Mucosa of stomach (tissue), 1 donor: ENCODE data around the gene IMMP2L.

Experiments
- H3K27me3 ChIP-seq: one replicate; pipeline ENCODE4 v1.7.0; 2013; ENCODE audit warnings: mild to moderate bottlenecking, low read length; ENCODE audit not compliant: control insufficient read depth, insufficient read depth
- H3K36me3 ChIP-seq: one replicate; pipeline ENCODE4 v1.7.0; 2013; ENCODE audit warnings: low read length; ENCODE audit not compliant: control insufficient read depth, insufficient read depth
- H3K4me1 ChIP-seq: one replicate; pipeline ENCODE4 v1.7.0; 2013; ENCODE audit warnings: mild to moderate bottlenecking, low read length; ENCODE audit not compliant: control insufficient read depth, insufficient read depth
- H3K4me3 ChIP-seq: one replicate; pipeline ENCODE4 v1.7.0; 2013; ENCODE audit warnings: low read length
- H3K9ac ChIP-seq: one replicate; pipeline ENCODE4 v1.7.0; 2013; ENCODE audit warnings: mild to moderate bottlenecking, low read length, moderate library complexity
- H3K9me3 ChIP-seq: one replicate; pipeline ENCODE4 v1.7.0; 2013; ENCODE audit warnings: mild to moderate bottlenecking, low read length, moderate library complexity; ENCODE audit not compliant: control insufficient read depth
- donor health status: Pancreatic carcinoma.

IMMP2L gene

DNA sequence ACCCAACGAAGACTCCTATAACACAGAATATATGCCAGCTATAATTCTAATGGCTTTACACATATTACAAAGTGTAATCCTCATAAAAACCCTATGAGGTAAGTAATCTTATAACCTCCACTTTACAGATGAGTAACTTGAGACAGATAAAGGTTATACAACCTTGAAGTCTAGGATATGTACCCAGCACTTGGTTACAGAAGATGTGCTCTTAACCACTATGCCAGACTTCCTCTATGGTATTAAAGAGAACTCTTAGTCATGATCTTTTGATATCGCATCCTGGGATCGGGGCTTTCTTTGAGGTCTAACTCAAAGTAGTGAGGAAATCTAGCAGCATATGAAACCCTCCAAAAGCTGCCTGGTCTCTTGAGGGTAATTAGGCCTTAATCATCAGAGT, 790.6 kb downstream of the IMMP2L start:
- H3K4me3 ChIP-seq: no peak overlapping the region
- no peaks in the 10 kb centered on the region for H3K4me1 ChIP-seq
- H3K27me3 ChIP-seq: no peaks in the 10 kb centered on the region
- H3K9me3 ChIP-seq: no peaks in the 10 kb centered on the region
- no peak overlapping the region for H3K9ac ChIP-seq
- no peaks in the 10 kb centered on the region for H3K36me3 ChIP-seq

DNA sequence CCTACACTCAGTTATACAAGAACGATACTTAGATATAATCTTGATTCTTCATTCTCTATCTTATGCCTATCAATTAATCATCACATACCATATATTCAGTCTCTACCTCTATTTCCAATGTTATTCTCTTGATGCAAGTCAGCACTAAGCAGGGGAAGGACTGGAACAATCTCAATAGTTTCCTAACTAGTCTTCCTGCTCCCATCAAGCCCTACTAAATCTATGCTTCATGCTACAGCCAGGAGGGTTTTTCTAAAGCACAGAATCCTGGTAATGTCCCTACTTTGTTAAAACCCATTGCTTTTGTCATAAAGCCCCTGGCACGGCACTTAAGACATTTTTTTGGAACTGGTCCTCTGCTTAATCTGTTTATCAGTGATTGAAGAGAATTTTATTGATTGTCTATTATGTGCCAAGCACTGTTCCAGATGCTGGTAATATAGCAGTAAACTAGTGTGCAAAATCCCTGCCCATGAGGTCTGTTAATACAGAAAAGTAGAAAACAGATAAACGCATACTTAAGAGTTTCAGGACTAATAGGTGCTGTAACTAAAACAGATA, 794.7 kb downstream of the IMMP2L start:
- Histone ChIP-seq H3K9ac (no peak overlapping the region), H3K36me3 (no peaks in the 10 kb centered on the region), H3K27me3 (no peaks in the 10 kb centered on the region), H3K4me3 (no peak overlapping the region), H3K9me3 (no peaks in the 10 kb centered on the region), H3K4me1 (no peaks in the 10 kb centered on the region)

DNA sequence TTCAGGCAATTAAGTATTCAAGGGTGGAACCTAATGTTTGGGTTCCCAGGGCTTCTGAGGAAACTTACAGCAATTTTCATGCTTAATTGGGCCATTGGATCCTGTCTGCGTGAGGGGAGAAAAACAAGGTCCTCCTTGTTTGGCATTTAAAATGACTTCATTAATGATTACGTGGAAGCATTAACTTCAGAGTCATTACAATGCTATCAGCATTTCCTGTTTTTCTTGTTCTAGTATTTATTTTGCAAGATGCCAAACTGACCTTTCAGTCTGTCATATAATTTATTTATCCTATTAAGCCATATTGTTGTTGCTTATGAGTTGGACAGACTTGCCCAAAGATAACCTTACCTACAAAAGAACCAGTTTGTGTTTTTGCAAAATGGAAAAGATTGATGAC, 795.4 kb downstream of the IMMP2L start:
- Histone ChIP-seq H3K27me3 (no peaks in the 10 kb centered on the region), H3K36me3 (no peaks in the 10 kb centered on the region), H3K4me3 (no peak overlapping the region), H3K4me1 (no peaks in the 10 kb centered on the region), H3K9ac (no peak overlapping the region), H3K9me3 (no peaks in the 10 kb centered on the region)

DNA sequence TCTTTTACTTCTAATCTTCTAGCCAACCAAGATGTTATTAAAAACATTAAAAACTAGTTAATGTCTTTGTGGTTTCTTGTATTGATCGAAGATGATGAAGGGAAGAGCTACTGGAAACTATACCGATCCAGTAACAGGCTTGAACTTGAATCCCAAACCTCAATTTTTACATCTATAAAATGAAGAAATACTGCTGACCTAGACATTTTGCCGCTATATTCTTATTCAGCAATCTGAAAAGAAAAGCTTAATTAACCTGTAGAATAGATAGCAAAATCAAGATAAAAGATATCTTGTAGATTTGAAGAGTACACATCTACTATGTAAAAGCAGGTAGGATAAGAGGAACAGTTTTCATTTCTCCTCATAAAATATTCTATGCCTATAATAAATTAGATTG, 797.4 kb downstream of the IMMP2L start:
- no peak overlapping the region for H3K4me3 ChIP-seq
- no peaks in the 10 kb centered on the region for H3K27me3 ChIP-seq
- H3K9ac ChIP-seq: no peak overlapping the region
- no peaks in the 10 kb centered on the region for H3K36me3 ChIP-seq
- no peaks in the 10 kb centered on the region for H3K4me1 ChIP-seq
- no peaks in the 10 kb centered on the region for H3K9me3 ChIP-seq

DNA sequence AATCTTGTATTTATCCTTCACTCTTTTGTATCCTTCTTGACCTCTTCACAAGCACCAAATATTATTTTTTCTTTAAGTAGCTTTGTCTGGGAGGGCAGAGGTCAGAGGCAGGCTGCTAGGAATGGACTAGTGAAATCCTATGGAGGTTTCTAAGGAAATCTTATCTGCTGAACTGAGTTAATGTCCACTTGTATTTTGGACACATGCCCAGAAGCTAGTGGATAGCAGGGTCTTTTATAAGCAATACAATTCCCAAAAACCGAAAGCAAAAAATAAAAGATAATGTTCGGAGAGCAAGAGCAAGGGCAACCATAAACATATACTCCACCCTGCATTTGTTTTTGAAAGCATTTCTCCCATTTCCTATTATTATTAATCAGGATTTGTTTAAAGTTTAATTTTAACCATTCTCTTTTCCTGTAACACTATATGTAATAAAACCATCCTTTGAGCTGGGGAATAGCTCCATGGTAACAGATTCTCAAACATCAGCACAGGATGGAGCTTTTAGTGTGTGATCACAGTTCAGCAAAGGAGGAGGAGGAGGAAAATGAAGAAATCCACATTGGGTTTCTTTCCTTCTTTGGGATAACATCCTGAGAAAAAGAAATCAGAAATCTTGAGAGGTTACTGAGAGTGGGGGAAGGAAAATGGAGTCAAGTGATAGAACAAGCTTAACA, 799.6 kb downstream of the IMMP2L start:
- H3K9ac ChIP-seq: no peak overlapping the region
- H3K36me3 ChIP-seq: no peaks in the 10 kb centered on the region
- H3K27me3 ChIP-seq: no peaks in the 10 kb centered on the region

DNA sequence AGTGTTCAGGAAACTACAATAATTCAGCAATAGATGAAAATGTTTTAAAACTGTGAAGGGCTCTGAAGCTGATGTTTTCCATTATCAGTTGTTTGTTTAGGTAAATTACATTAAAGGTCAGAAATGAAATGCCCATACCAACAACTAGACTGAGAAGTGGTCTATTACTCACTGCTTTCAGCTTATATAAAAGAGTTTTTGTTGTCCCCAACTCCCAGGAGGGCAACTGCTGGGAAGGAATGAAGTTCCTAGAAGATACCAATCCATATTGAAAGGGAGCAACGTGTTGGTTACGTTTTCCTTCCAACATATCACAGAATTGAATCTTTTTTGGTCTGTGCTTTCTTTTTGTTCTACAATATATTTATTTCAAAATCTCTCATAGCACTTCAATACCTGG, 802.0 kb downstream of the IMMP2L start:
- Histone ChIP-seq H3K9me3 (no peaks in the 10 kb centered on the region), H3K4me3 (no peak overlapping the region), H3K27me3 (no peaks in the 10 kb centered on the region), H3K36me3 (no peaks in the 10 kb centered on the region), H3K4me1 (no peaks in the 10 kb centered on the region), H3K9ac (no peak overlapping the region)

More for the DNA sequence above, 799.6 kb downstream of the IMMP2L start:
- no peaks in the 10 kb centered on the region for H3K4me1 ChIP-seq
- H3K4me3 ChIP-seq: no peak overlapping the region
- H3K9me3 ChIP-seq: no peaks in the 10 kb centered on the region

DNA sequence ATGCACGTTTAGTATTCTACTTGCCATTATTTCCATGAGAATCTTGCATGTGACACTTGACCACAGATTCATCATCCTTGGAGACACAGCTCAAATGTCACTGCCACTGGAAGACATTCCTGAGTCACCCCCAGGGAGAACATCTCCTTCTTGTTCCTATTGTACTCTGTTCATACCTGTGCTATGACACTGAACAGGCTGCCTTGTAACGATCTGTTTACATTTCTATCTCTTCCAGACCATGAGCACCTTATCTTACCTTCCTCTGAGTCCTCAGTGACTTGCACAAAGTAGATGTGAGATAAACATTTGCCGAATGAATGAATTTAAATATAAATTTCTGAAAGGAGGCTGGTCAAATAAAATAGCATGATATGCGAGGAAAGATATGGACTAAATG, 803.2 kb downstream of the IMMP2L start:
- Histone ChIP-seq H3K9ac (no peak overlapping the region), H3K4me1 (no peaks in the 10 kb centered on the region), H3K27me3 (no peaks in the 10 kb centered on the region), H3K36me3 (no peaks in the 10 kb centered on the region), H3K9me3 (no peaks in the 10 kb centered on the region), H3K4me3 (no peak overlapping the region)

DNA sequence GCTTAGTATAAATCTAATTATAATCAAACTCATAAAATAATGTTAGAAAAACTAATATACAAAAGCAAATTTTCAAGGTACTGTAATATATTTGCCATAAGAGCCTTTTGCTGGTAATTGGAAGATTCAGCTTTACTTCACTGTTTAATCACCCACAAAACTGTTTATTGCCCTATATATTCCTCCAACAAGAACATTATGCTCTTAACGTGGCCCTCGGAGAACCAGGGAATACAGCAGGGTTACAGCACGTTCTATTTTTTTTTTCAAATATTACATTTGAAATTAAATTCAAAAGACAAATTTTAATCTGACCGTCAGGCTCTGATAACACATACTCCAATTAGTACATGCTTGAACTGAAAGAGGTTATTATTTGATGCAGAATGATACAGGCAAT, 807.6 kb downstream of the IMMP2L start:
- no peak overlapping the region for H3K4me3 ChIP-seq
- H3K9me3 ChIP-seq: no peaks in the 10 kb centered on the region
- no peaks in the 10 kb centered on the region for H3K4me1 ChIP-seq
- H3K27me3 ChIP-seq: no peaks in the 10 kb centered on the region
- H3K9ac ChIP-seq: no peak overlapping the region
- H3K36me3 ChIP-seq: no peaks in the 10 kb centered on the region

DNA sequence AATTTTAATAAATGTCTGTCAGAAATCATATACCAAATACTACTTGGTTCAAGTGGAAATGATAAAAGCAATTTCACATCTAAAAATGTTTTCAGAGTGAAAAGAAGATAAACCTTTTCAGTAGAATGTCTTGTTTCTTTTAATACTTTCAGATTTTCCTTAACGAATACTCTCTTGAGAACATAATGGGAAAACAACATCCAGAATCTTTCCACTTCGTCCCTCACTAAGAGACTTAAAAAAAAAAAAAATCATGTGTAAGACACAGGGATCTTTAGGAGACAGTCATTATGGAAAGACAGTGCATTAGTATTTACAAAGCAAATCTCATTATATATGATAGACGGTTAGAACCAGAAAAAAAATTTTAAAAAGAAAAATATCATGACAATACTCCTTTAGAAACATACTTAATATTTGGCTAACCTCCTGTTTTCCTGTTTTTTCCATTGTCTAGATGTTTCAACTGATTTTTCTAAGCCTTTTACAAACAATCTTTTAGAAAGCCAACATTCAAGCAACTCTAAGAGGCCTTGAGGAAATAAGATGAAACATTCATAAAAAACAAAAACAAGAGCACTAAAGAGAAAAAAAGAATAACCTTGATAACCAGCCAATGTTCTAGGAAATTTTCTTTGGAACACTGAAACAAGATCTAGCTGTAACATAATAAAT, 811.2 kb downstream of the IMMP2L start:
- Histone ChIP-seq H3K27me3 (no peaks in the 10 kb centered on the region), H3K9ac (no peak overlapping the region), H3K36me3 (no peaks in the 10 kb centered on the region), H3K4me3 (no peak overlapping the region), H3K4me1 (no peaks in the 10 kb centered on the region), H3K9me3 (no peaks in the 10 kb centered on the region)

DNA sequence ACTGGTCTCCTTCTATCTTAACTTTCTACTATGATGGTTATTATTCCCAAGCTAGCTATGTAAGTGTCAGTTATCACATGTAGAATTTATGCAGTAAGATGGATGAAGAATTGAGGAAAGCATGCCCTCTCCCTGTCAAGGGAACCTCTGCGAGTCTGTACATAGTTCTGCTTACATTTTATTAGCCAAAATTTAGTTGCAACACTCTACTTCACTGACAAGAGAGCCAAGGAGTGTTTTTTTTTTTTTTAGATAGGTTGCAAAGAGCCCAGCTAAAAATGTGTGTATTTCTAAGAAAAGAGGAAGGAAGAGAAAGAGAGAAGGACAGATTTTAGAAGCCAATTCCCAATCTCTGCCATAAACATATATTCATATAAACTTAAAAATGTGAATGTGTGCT, 829.1 kb downstream of the IMMP2L start:
- Histone ChIP-seq H3K27me3 (no peaks in the 10 kb centered on the region), H3K4me1 (no peaks in the 10 kb centered on the region), H3K4me3 (no peak overlapping the region), H3K9me3 (no peaks in the 10 kb centered on the region), H3K36me3 (no peaks in the 10 kb centered on the region), H3K9ac (no peak overlapping the region)

DNA sequence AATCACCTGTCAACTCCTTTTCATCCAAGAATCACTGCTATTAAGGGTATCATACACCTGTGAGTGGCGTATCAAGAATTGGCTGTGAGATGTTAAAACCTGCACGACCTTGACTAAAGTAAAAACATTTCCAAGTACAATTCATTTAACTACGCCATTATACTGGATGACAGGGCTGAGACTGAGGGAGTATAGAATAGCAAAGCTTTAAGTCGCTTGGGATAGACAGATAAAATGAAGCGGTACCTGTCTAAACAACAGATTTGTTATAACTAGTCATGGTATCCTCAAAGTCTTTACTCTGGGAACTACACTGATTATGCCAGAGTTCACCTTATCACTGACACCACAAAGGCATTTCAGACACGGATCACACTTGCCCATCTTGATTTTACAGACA, 837.5 kb downstream of the IMMP2L start:
- Histone ChIP-seq H3K27me3 (no peaks in the 10 kb centered on the region), H3K9ac (no peak overlapping the region), H3K36me3 (no peaks in the 10 kb centered on the region), H3K9me3 (no peaks in the 10 kb centered on the region), H3K4me3 (no peak overlapping the region), H3K4me1 (no peaks in the 10 kb centered on the region)

DNA sequence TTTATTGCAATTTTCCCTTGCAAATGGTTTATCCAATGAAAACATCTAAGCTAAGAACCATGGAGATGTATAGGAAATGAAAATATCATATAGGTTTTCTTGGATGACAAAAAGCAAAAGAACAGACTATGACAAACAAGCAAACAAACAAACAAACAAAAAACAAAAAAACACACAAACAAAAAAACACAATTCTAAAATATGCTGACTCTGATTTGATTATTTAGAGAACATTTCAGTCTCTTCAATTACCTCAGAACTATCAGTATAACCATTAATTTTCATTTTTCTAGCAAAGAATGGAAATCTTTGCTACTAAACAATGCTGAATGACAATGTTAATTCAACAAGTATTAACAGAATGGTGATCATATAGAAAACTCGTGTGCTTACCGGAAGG, 840.9 kb downstream of the IMMP2L start:
- Histone ChIP-seq H3K4me1 (no peaks in the 10 kb centered on the region), H3K27me3 (no peaks in the 10 kb centered on the region), H3K4me3 (no peak overlapping the region), H3K9me3 (no peaks in the 10 kb centered on the region), H3K36me3 (no peaks in the 10 kb centered on the region), H3K9ac (no peak overlapping the region)
